NCI-H128 (cell line): Measurements from ENCODE around the gene TUBB6.

Experiments used
- DNase-seq: peaks from one replicate; lab custom pipeline; 2025; ENCODE audit not compliant: unreplicated experiment; lab: John Stamatoyannopoulos, UW

Gene TUBB6

GRCh38 chr18:12335503-12335902, 27.5 kb downstream of the TUBB6 start:
- no peak for DNase-seq

DNA sequence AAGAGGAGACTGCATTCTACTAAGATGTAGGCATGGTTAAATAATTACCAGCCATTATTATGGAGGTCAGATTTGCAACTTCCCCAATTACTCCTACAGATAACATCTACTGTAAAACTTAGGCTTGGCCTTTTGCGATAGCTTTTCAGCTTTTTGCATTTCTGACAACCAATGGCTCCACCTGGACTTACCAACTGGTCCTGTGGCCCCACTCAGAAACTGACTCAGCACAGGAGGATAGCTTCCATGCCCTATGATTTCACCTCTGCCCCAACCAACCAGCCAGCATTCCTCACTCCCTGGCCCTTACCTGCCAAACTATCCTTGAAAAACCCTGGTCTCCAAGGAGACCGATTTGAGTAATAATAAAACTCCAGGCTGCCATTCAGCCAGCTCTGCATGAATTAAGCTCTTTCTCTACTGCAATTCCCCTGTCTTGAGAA, 28.2 kb downstream of the TUBB6 start:
- DNase-seq = no peak

DNA sequence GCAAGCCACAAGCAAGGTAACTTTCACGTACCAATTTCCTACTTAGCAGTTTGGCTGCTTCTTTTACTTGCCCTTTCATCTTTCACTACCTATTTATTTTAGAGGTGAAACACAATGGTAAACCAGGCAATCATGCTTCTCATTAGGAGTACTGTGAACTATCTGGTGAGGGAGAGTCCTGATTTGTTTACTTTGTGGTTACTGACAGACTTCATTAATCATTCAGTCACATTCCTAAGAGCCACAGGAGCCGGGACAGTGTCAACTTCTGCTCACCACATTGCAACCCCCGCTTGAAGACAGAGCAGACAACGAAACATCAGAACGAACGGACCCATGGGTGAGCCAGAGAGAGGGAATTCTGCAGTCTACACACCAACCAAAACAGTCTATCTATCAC, 28.8 kb downstream of the TUBB6 start:
- DNase-seq = no peak

GRCh38 chr18:12338382-12338781, 30.3 kb downstream of the TUBB6 start:
- no peak for DNase-seq

DNA sequence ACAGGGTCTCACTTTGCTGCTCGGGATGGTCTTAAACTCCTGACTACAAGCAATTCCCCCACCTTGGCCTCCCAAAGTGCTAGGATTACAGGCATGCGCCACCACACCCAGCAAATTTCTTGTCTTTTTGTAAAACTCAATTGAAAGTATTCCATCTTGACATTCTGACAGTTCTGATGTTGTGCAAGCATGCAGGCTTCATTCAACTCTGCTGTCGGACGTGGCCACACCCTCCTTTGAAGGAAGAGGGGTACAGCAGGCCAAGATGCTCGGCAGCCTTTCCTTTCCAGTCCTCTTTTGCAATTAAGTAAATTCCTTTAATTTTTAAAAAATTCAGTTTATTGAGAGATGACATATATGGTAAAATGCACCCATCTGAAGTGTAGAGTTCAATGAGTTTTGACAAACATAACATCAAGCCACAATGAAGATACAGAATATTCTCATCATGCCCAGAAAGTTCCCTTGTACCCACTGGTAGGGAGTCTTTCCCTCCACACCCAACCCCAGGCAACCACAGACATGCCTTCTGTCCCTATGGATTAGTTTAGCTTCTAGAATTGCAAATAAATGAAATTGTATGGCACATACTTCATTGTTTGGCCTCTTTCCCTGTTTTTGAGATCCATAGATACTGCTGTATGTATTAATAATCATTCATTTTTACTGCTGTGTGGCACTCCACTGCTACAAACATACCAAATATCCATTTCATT, 33.1 kb downstream of the TUBB6 start:
- DNase-seq = no peak

DNA sequence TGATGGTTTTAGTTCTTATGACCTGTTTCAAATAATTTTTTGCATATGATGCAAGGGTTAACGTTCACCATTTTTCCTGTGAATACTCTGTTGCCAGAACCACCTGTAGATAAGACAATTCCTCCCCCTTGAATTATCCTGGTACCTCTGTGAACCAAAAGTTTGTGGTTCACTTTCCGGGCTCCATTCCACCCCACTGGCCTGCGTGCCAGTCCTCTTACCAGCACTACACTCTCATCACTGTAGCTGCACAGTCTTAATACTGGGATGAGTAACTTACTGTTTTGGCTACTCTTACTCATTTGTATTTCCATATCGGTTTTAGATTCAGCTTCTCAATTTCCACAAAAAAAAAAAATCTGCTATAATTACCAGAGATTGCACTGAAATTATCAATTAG, 34.6 kb downstream of the TUBB6 start:
- no peak for DNase-seq

DNA sequence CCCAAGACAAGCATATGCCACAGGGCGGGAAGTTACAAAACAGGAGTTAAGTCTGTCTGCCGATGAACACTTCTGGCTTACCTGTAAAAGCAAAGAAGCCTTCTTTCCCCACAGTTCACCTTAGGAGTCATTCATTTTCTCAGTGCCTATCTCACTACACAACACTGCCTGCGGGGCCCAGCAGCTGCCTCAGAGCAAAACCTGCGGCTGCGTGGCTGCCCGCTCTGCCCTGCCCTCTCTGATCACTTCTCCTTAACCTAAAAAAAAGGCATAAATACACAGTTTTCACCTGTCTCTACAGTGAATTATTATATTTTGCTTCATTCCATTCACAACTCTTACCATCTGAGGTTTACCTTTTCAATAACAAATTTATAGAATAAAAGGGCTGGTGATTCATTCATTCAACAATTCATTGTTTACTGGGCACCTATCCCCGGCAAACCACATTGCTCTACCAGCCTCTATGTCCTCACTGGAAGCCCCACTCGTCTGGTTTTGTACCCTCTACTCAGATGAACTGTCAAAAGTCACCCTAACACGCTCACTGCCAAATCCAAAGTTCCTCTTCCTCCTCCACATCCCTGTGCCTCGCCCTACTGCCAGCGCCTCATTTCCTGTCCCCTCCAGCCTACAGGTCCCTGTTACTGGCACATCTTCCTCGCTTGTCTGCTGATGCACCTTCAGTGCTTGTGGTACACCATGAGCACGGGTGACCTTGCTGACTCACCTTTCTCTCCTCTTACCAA, 37.6 kb downstream of the TUBB6 start:
- no peak for DNase-seq

GRCh38 chr18:12346240-12346565, 38.2 kb downstream of the TUBB6 start:
- DNase-seq = no peak

DNA sequence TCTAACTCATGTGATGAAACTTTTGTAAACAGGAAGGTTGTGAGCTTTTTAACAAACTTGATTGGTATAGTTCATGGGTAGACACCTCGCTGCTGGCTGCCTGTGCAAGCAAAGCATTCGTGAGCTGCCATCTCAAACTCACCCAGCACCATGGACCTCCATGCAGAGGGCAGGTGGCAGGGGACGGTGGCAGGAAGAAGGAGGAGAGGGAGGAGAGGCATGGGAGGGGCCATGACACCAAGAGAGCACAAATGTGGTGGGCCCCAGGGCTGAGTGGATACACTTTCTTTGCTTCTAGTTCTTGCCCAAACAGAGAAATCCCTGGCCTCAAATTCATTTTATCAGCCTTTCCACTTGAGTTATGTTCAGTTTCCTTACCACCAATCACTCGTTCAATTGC, 39.9 kb downstream of the TUBB6 start:
- DNase-seq = no peak

DNA sequence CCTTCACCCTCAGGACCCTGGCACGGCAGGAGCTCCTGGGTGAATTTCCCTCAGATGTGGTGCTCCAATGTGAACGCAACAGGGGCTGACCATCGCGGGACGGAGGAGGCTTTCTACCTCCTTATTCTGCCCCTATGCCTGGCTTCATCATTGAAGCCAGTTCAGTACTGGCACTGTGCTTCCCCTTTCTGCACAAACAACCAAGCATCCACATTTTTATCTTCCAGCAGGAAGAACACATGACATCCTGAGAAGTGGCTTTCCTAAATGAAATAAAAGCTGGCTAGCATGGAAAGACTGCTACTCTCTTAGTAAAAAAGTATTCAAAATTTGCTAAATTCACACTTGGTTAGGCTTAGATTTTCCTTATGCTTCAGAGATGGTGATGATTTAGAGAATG, 44.1 kb downstream of the TUBB6 start:
- no peak for DNase-seq

DNA sequence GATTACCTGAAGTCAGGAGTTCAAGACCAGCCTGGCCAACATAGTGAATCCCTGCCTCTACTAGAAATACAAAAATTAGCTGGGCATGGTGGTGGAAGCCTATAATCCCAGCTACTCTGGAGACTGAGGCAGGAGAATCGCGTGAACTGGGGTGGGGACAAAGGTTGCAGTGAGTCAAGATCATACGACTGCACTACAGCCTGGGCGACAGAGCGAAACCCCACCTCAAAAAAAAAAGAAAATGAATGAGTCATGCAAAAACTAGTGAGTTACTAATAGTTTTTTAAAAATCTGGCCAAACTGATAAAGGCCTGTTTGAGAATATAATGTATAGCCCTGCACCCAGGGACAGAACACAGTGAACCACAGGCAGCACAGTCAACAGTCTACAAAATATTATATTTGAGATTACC, 51.5 kb downstream of the TUBB6 start:
- DNase-seq = no peak

- DNase-seq = no peak
Observed at GRCh38 chr18:12361770-12362378, 53.8 kb downstream of the TUBB6 start.

- no peak for DNase-seq
Observed at GRCh38 chr18:12362473-12363174, 54.6 kb downstream of the TUBB6 start.

DNA sequence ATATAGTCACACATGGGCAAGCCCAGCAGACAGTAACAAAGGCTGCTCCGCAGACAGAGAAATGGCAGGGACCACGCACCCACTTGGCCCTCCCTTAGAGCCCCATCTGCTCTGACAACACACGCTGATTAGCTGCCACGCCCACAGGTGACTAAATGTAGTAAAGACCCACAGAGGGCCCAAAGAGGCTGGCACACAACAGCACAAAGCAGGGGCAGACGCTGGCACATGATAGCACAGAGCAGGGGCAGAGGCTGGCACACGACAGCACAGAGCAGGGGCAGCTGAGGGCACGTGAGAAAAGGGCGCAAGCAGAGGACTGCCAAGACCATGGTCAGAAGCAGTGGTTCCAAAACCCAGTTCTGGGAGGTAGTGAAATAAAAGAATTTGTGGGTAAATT, 58.3 kb downstream of the TUBB6 start:
- no peak for DNase-seq

GRCh38 chr18:12366784-12367183, 58.7 kb downstream of the TUBB6 start:
- DNase-seq = no peak

- no peak for DNase-seq
Observed at GRCh38 chr18:12369211-12369610, 61.2 kb downstream of the TUBB6 start.

- no peak for DNase-seq
Observed at GRCh38 chr18:12371590-12371989, 63.5 kb downstream of the TUBB6 start.

- DNase-seq = no peak
Observed at GRCh38 chr18:12372406-12372805, 64.4 kb downstream of the TUBB6 start.

DNA sequence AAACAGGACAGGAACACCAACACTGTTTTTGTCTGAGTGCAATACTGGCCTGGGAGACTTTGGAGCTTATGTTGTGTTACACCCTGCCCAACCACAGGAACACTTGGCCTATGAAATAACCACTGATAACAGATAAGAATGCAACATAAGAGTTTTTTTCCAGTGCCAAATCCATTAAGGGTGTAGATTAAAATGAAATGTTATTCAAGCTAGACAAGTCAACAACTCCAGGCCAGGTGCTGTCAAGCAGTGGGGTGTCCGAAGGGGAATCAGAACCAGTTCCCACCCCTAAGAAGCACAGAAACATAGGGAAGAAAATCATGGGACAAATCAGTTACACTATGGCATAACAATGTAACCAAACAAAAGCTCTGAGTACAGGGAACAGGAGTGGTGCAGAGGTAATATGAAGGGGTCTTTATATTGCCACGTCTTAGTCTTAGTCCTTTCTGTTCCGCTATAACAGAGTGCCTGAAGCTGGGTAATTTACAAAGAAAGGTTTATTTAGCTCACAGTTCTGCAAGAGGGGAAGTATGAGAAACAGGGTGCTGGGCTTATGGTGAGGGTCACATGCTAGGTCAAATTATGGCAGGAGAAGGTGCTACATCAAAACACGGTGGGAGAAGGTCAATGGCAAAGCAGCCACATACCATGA, 65.2 kb downstream of the TUBB6 start:
- DNase-seq = no peak

DNA sequence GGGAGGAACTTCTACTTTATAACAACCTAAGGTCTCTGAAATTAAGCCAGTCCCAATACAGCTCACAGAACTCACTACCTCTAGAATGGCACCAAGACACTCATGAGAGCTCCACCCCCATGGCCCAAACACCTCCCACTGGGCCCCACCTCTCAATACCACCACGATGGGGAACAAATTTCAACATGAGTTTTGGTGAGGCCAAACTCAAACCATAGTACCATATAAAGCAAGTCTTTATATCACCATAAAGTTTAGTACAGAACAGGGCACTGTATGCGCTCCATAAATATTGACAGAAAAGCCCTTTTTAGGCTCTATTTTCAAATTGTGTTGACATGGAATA, 65.7 kb downstream of the TUBB6 start:
- DNase-seq = no peak

DNA sequence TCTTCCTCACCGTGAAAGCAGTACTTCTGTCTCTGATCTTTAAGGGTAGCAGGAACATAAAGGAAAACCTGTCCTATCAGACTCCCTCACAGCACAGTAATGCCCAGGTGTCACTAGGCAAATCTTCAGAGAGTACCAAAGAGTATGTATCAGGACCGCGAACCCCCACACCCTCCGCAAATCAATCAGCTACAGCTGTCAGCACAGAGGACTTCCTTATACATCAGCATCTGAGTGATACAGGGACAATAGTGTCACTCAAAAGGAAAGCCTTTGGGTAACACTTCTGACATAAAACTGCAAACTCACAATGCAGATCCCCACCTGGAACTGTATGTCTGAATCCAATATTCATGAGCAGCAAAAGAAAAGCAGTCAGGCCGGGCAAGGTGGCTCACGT, 66.4 kb downstream of the TUBB6 start:
- DNase-seq = no peak
